ENCODE results near the gene RBMS1.

GRCh38 chr2:160538559-160539355, 45.1 kb upstream of the RBMS1 start:
- TF ChIP-seq CTCF (IDR thresholded peaks at IDR 0.05) (no peak), EZH2 (IDR thresholded peaks at IDR 0.05; ENCODE audit: borderline replicate concordance, insufficient read depth, low read depth, low read length, poor library complexity, severe bottlenecking) (no peak)
